Measurements from ENCODE around the gene FNTB. TPM values are rescaled to one million over a fixed set of nuclear protein-coding genes. Genes with fewer than 3 reads are reported as not detected.

Gene FNTB
- total and polyA plus RNA-seq, 2 experiments from 2014 or later, result 8.6 to 12.5 TPM

GRCh38 chr14:65052832-65053231, 66.1 kb downstream of the FNTB start:
- peaks cover 3% of the 10 kb centered on the region; the same call in 1 of the 3 replicates for H3K36me3 Mint-ChIP-seq (ENCODE audit: low read depth)
- Histone ChIP-seq H4K20me1 (replicated peaks; ENCODE audit: insufficient read depth) (0 out of 2 replicates have a peak, but pooled peaks cover 7% of the 10 kb centered on the region), H3K9me2 (ENCODE audit: insufficient read depth) (no peaks in the 10 kb centered on the region), H3K79me2 (replicated peaks; ENCODE audit: insufficient read depth) (no peaks in the 10 kb centered on the region), H3K27me3 (ENCODE audit: insufficient read depth) (no peaks in the 10 kb centered on the region), H3F3A (replicated peaks; ENCODE audit: low read depth) (no peaks in the 10 kb centered on the region), H3K4me3 (no peak overlapping the region), H3K27ac (ENCODE audit: low read depth) (no peak overlapping the region), H2AFZ (no peak overlapping the region), H3K4me1 (ENCODE audit: insufficient read depth) (no peaks in the 10 kb centered on the region; the same call in 1 of the 2 replicates), H3K4me2 (no peak overlapping the region), H3K36me3 (ENCODE audit: insufficient read depth) (0 out of 2 replicates have a peak, but pooled peaks cover 3% of the 10 kb centered on the region)
- ATAC-seq (no peak), DNase-seq (ENCODE audit: low spot score) (no peak)
- H3K4me3 Mint-ChIP-seq, result no peak overlapping the region
- H3K9me3 Mint-ChIP-seq, result no peaks in the 10 kb centered on the region
- peaks cover 3% of the 10 kb centered on the region for H3K4me1 Mint-ChIP-seq
- H3K27me3 Mint-ChIP-seq (ENCODE audit: insufficient read depth, low read depth, poor library complexity), result no peaks in the 10 kb centered on the region
- H3K27ac Mint-ChIP-seq, result no peak overlapping the region
- TF ChIP-seq REST (IDR thresholded peaks at IDR 0.05; ENCODE audit: unreplicated experiment) (no peak), CTCF (conservative IDR thresholded peaks at IDR 0.05; ENCODE audit: low read depth in 2 of 2) (no peak), ZNF462 (CRISPR knock-in tag; IDR thresholded peaks at IDR 0.05) (no peak), EZH2 (IDR thresholded peaks at IDR 0.05; ENCODE audit: low read depth, unreplicated experiment) (no peak), STAT1 (IDR thresholded peaks at IDR 0.05; ENCODE audit: unreplicated experiment) (no peak), POLR2AphosphoS5 (IDR thresholded peaks at IDR 0.05; ENCODE audit: low read depth) (no peak), EZH2phosphoT487 (IDR thresholded peaks at IDR 0.05; ENCODE audit: unreplicated experiment) (no peak)

All from GM23338 (cell line).